Mononuclear cell (primary cell): Measurements from ENCODE around the gene RASGRF2. TPM values are rescaled to one million over a fixed set of nuclear protein-coding genes. Genes with fewer than 3 reads are reported as not detected.

Experiments
- H3K27me3 ChIP-seq: 2 replicates; pipeline ENCODE4 v1.6.0; 2011; ENCODE audit warnings: low read length, control low read depth; ENCODE audit not compliant: insufficient read depth
- H3K4me1 ChIP-seq: 2 replicates; pipeline ENCODE4 v1.5.1; 2011; ENCODE audit warnings: mild to moderate bottlenecking, low read length, control low read depth; ENCODE audit not compliant: insufficient read depth
- H3K4me3 ChIP-seq: 2 replicates; pipeline ENCODE4 v1.5.1; 2011; ENCODE audit warnings: mild to moderate bottlenecking, low read length, moderate library complexity
- H3K9me3 ChIP-seq: 2 replicates; pipeline ENCODE4 v1.5.1; 2011; ENCODE audit warnings: low read depth, mild to moderate bottlenecking, control low read depth, low read length
- total RNA-seq: library from RNA; depleted of rRNA; stranded (reverse); fragments of >200 nt; gene quantifications from one replicate; pipeline ENCODE4 v1.2.3, GENCODE V29; 2012

The RASGRF2 gene
- total RNA-seq, 1 donor: 14.7 TPM

- Histone ChIP-seq H3K4me3 (no peak overlapping the region), H3K4me1 (no peaks in the 10 kb centered on the region), H3K9me3 (no peaks in the 10 kb centered on the region), H3K27me3 (no peaks in the 10 kb centered on the region)
Measured at GRCh38 chr5:80987078-80987766, 27.1 kb downstream of the RASGRF2 start.

- Histone ChIP-seq H3K27me3 (no peaks in the 10 kb centered on the region), H3K4me3 (no peak overlapping the region), H3K4me1 (no peaks in the 10 kb centered on the region), H3K9me3 (no peaks in the 10 kb centered on the region)
Measured at GRCh38 chr5:80988419-80988935, 28.3 kb downstream of the RASGRF2 start.

GRCh38 chr5:80989883-80990282 is 29.7 kb downstream of the RASGRF2 start:
- Histone ChIP-seq H3K9me3 (no peaks in the 10 kb centered on the region), H3K27me3 (no peaks in the 10 kb centered on the region), H3K4me1 (no peaks in the 10 kb centered on the region), H3K4me3 (no peak overlapping the region)

GRCh38 chr5:80990527-80990926 is 30.4 kb downstream of the RASGRF2 start:
- H3K4me1 ChIP-seq: no peaks in the 10 kb centered on the region
- H3K9me3 ChIP-seq: no peaks in the 10 kb centered on the region
- no peak overlapping the region for H3K4me3 ChIP-seq
- no peaks in the 10 kb centered on the region for H3K27me3 ChIP-seq

GRCh38 chr5:80990971-80991370 is 30.8 kb downstream of the RASGRF2 start:
- H3K4me3 ChIP-seq: no peak overlapping the region
- H3K27me3 ChIP-seq: no peaks in the 10 kb centered on the region
- no peaks in the 10 kb centered on the region for H3K4me1 ChIP-seq
- H3K9me3 ChIP-seq: no peaks in the 10 kb centered on the region

GRCh38 chr5:80995908-80996307 is 35.7 kb downstream of the RASGRF2 start:
- H3K4me1 ChIP-seq: peaks cover 3% of the 10 kb centered on the region
- no peaks in the 10 kb centered on the region for H3K27me3 ChIP-seq
- H3K9me3 ChIP-seq: no peaks in the 10 kb centered on the region
- no peak overlapping the region for H3K4me3 ChIP-seq

- Histone ChIP-seq H3K4me1 (peaks cover 3% of the 10 kb centered on the region), H3K27me3 (no peaks in the 10 kb centered on the region), H3K4me3 (no peak overlapping the region), H3K9me3 (no peaks in the 10 kb centered on the region)
Measured at GRCh38 chr5:80998590-80998979, 38.4 kb downstream of the RASGRF2 start.

GRCh38 chr5:81003811-81004386 is 43.7 kb downstream of the RASGRF2 start:
- Histone ChIP-seq H3K27me3 (no peaks in the 10 kb centered on the region), H3K4me3 (no peak overlapping the region), H3K4me1 (peaks cover 28% of the 10 kb centered on the region), H3K9me3 (no peaks in the 10 kb centered on the region)

- Histone ChIP-seq H3K4me1 (peaks cover 32% of the 10 kb centered on the region), H3K9me3 (no peaks in the 10 kb centered on the region), H3K4me3 (no peak overlapping the region), H3K27me3 (no peaks in the 10 kb centered on the region)
Measured at GRCh38 chr5:81005708-81006107, 45.5 kb downstream of the RASGRF2 start.

- Histone ChIP-seq H3K4me3 (no peak overlapping the region), H3K4me1 (peaks cover 32% of the 10 kb centered on the region), H3K27me3 (no peaks in the 10 kb centered on the region), H3K9me3 (no peaks in the 10 kb centered on the region)
Measured at GRCh38 chr5:81006231-81006630, 46.1 kb downstream of the RASGRF2 start.

GRCh38 chr5:81006947-81007636 is 46.9 kb downstream of the RASGRF2 start:
- H3K4me3 ChIP-seq: no peak overlapping the region
- peaks cover 32% of the 10 kb centered on the region for H3K4me1 ChIP-seq
- H3K9me3 ChIP-seq: no peaks in the 10 kb centered on the region
- no peaks in the 10 kb centered on the region for H3K27me3 ChIP-seq

- Histone ChIP-seq H3K4me3 (no peak overlapping the region), H3K9me3 (no peaks in the 10 kb centered on the region), H3K27me3 (no peaks in the 10 kb centered on the region), H3K4me1 (peaks cover 32% of the 10 kb centered on the region)
Measured at GRCh38 chr5:81007637-81008027, 47.5 kb downstream of the RASGRF2 start.

- Histone ChIP-seq H3K27me3 (no peaks in the 10 kb centered on the region), H3K9me3 (no peaks in the 10 kb centered on the region), H3K4me1 (peaks cover 25% of the 10 kb centered on the region), H3K4me3 (no peak overlapping the region)
Measured at GRCh38 chr5:81010336-81011169, 50.4 kb downstream of the RASGRF2 start.

GRCh38 chr5:81014348-81014747 is 54.2 kb downstream of the RASGRF2 start:
- Histone ChIP-seq H3K4me1 (no peaks in the 10 kb centered on the region), H3K9me3 (no peaks in the 10 kb centered on the region), H3K27me3 (no peaks in the 10 kb centered on the region), H3K4me3 (no peak overlapping the region)

- no peaks in the 10 kb centered on the region for H3K9me3 ChIP-seq
- no peaks in the 10 kb centered on the region for H3K4me1 ChIP-seq
- no peak overlapping the region for H3K4me3 ChIP-seq
- H3K27me3 ChIP-seq: no peaks in the 10 kb centered on the region
Measured at GRCh38 chr5:81016116-81016515, 56.0 kb downstream of the RASGRF2 start.
